HEK293 (cell line): ENCODE measurements around the gene PTPRG.

Experiments
- KLF10 ChIP-seq: fragments of 450-650 bp; IDR thresholded peaks from 2 replicates; pipeline ENCODE4 v1.5.1; 2018; ENCODE audit warnings: missing biosample characterization, mild to moderate bottlenecking, missing genetic modification characterization
- KLF7 ChIP-seq: fragments of 450-650 bp; formaldehyde crosslinking; IDR thresholded peaks from 2 replicates; pipeline ENCODE4 v1.5.1; 2016; ENCODE audit warnings: missing biosample characterization, missing genetic modification characterization, borderline replicate concordance
- REPIN1 ChIP-seq: fragments of 450-650 bp; formaldehyde crosslinking; IDR thresholded peaks from 2 replicates; pipeline ENCODE4 v1.5.1; 2017; ENCODE audit warnings: missing biosample characterization, missing genetic modification characterization, low read depth
- SALL2 ChIP-seq: fragments of 450-650 bp; formaldehyde crosslinking; IDR thresholded peaks from 2 replicates; pipeline ENCODE4 v1.5.0; 2017; ENCODE audit warnings: missing biosample characterization, mild to moderate bottlenecking, missing genetic modification characterization, borderline replicate concordance
- SCRT1 ChIP-seq: fragments of 450-650 bp; formaldehyde crosslinking; IDR thresholded peaks from 2 replicates; pipeline ENCODE4 v1.5.1; 2016; ENCODE audit warnings: missing biosample characterization, missing genetic modification characterization, borderline replicate concordance
- SCRT2 ChIP-seq: fragments of 450-650 bp; formaldehyde crosslinking; IDR thresholded peaks from 2 replicates; pipeline ENCODE4 v1.5.1; 2016; ENCODE audit warnings: missing biosample characterization, missing genetic modification characterization
- TCF7L2 ChIP-seq: IDR thresholded peaks from 2 replicates; pipeline ENCODE4 v1.6.1; 2011; ENCODE audit warnings: low read depth, mild to moderate bottlenecking, inconsistent platforms, low read length, moderate library complexity, borderline replicate concordance
- YY2 ChIP-seq: fragments of 450-650 bp; formaldehyde crosslinking; IDR thresholded peaks from 2 replicates; pipeline ENCODE4 v1.5.1; 2016; ENCODE audit warnings: missing biosample characterization, missing genetic modification characterization
- ZBTB8A ChIP-seq: fragments of 450-650 bp; formaldehyde crosslinking; IDR thresholded peaks from 2 replicates; pipeline ENCODE4 v1.5.1; 2016; ENCODE audit warnings: missing biosample characterization, missing genetic modification characterization
- ZNF132 ChIP-seq: fragments of 450-650 bp; formaldehyde crosslinking; IDR thresholded peaks from 2 replicates; pipeline ENCODE4 v1.5.1; 2017; ENCODE audit warnings: missing biosample characterization, missing genetic modification characterization, borderline replicate concordance
- ZNF169 ChIP-seq: fragments of 450-650 bp; formaldehyde crosslinking; IDR thresholded peaks from 2 replicates; pipeline ENCODE4 v1.5.1; 2016; ENCODE audit warnings: missing biosample characterization, missing genetic modification characterization
- ZNF2 ChIP-seq: fragments of 450-650 bp; formaldehyde crosslinking; IDR thresholded peaks from 2 replicates; pipeline ENCODE4 v1.5.1; 2016; ENCODE audit warnings: missing biosample characterization, missing genetic modification characterization
- ZNF23 ChIP-seq: fragments of 450-650 bp; formaldehyde crosslinking; IDR thresholded peaks from 2 replicates; pipeline ENCODE4 v1.5.1; 2016; ENCODE audit warnings: missing biosample characterization, missing genetic modification characterization, borderline replicate concordance
- ZNF311 ChIP-seq: fragments of 450-650 bp; formaldehyde crosslinking; IDR thresholded peaks from 2 replicates; pipeline ENCODE4 v1.5.1; 2017; ENCODE audit warnings: missing biosample characterization, missing genetic modification characterization, borderline replicate concordance
- ZNF37A ChIP-seq: fragments of 450-650 bp; IDR thresholded peaks from 2 replicates; pipeline ENCODE4 v1.5.1; 2018; ENCODE audit warnings: missing biosample characterization, missing genetic modification characterization
- ZNF423 ChIP-seq: fragments of 450-650 bp; formaldehyde crosslinking; IDR thresholded peaks from 2 replicates; pipeline ENCODE4 v1.5.1; 2016; ENCODE audit warnings: missing biosample characterization, missing genetic modification characterization
- ZNF529 ChIP-seq: fragments of 450-650 bp; formaldehyde crosslinking; IDR thresholded peaks from 2 replicates; pipeline ENCODE4 v1.5.1; 2017; ENCODE audit warnings: missing genetic modification characterization, missing biosample characterization; ENCODE audit not compliant: insufficient replicate concordance
- ZNF544 ChIP-seq: fragments of 450-650 bp; formaldehyde crosslinking; IDR thresholded peaks from 2 replicates; pipeline ENCODE4 v1.5.0; 2017; ENCODE audit warnings: missing biosample characterization, missing genetic modification characterization
- ZNF549 ChIP-seq: fragments of 450-650 bp; IDR thresholded peaks from 2 replicates; pipeline ENCODE4 v1.5.1; 2018; ENCODE audit warnings: missing biosample characterization, missing genetic modification characterization, mild to moderate bottlenecking, inconsistent platforms, moderate library complexity
- ZNF558 ChIP-seq: fragments of 450-650 bp; formaldehyde crosslinking; IDR thresholded peaks from 2 replicates; pipeline ENCODE4 v1.5.1; 2016; ENCODE audit warnings: missing biosample characterization, missing genetic modification characterization
- ZNF629 ChIP-seq: fragments of 450-650 bp; formaldehyde crosslinking; IDR thresholded peaks from 2 replicates; pipeline ENCODE4 v1.5.1; 2017; ENCODE audit warnings: missing biosample characterization, missing genetic modification characterization
- ZNF654 ChIP-seq: fragments of 450-650 bp; formaldehyde crosslinking; IDR thresholded peaks from 2 replicates; pipeline ENCODE4 v1.5.1; 2016; ENCODE audit warnings: low read depth, missing biosample characterization, missing genetic modification characterization
- ZNF660 ChIP-seq: fragments of 450-650 bp; IDR thresholded peaks from 2 replicates; pipeline ENCODE4 v1.5.1; 2018; ENCODE audit warnings: missing biosample characterization, mild to moderate bottlenecking, missing genetic modification characterization
- ZNF677 ChIP-seq: fragments of 450-650 bp; IDR thresholded peaks from 2 replicates; pipeline ENCODE4 v1.5.0; 2018; ENCODE audit warnings: missing biosample characterization, mild to moderate bottlenecking, missing genetic modification characterization, moderate library complexity
- ZNF747 ChIP-seq: fragments of 450-650 bp; formaldehyde crosslinking; IDR thresholded peaks from 2 replicates; pipeline ENCODE4 v1.5.1; 2016; ENCODE audit warnings: missing biosample characterization, missing genetic modification characterization
- ZNF830 ChIP-seq: fragments of 450-650 bp; IDR thresholded peaks from 2 replicates; pipeline ENCODE4 v1.5.0; 2018; ENCODE audit warnings: missing biosample characterization, missing genetic modification characterization, low read depth, mild to moderate bottlenecking, moderate library complexity
- TF ChIP-seq, protein P1 (sequence below): fragments of 450-650 bp; IDR thresholded peaks from 2 replicates; pipeline ENCODE4 v1.5.1; 2018; ENCODE audit warnings: missing biosample characterization, missing genetic modification characterization
- TF ChIP-seq, protein P2 (sequence below): IDR thresholded peaks from 2 replicates; pipeline ENCODE4 v1.6.1; 2011; ENCODE audit warnings: mild to moderate bottlenecking, low read depth, low read length, borderline replicate concordance
- TF ChIP-seq, protein P3 (sequence below): fragments of 450-650 bp; formaldehyde crosslinking; conservative IDR thresholded peaks from 2 replicates; pipeline ENCODE4 v1.5.1; 2016; ENCODE audit warnings: low read depth, missing biosample characterization, missing genetic modification characterization
- TF ChIP-seq, protein P4 (sequence below): fragments of 450-650 bp; formaldehyde crosslinking; IDR thresholded peaks from 2 replicates; pipeline ENCODE4 v1.5.1; 2017; ENCODE audit warnings: missing biosample characterization, missing genetic modification characterization
- TF ChIP-seq, protein P5 (sequence below): fragments of 450-650 bp; formaldehyde crosslinking; IDR thresholded peaks from 2 replicates; pipeline ENCODE4 v1.5.1; 2016; ENCODE audit warnings: missing biosample characterization, missing genetic modification characterization

PTPRG gene

DNA sequence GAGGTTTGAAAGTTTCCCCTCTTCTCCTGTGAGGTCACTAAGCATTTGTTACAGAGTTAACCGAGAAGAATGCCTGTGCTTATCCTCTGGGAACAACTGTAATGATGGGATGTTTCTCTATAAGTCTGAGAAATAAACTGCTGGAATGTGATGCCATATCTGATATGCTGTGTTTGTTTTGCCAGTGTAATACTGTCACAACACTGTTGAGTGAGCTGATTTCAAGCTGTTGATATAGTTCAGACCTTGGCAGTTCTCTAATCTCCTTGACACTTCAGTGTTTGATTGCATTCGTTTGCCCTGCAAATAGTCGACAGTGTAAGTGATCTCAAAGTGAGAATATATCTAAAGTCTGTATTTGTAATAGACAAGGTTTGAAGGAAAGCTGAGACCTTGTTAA lies 73.3 kb downstream of the PTPRG start (continued):
- TF ChIP-seq TCF7L2 = no peak
- TF ChIP-seq ZNF529 (tag by site-specific recombination) = no peak
- TF ChIP-seq, protein P1, sequence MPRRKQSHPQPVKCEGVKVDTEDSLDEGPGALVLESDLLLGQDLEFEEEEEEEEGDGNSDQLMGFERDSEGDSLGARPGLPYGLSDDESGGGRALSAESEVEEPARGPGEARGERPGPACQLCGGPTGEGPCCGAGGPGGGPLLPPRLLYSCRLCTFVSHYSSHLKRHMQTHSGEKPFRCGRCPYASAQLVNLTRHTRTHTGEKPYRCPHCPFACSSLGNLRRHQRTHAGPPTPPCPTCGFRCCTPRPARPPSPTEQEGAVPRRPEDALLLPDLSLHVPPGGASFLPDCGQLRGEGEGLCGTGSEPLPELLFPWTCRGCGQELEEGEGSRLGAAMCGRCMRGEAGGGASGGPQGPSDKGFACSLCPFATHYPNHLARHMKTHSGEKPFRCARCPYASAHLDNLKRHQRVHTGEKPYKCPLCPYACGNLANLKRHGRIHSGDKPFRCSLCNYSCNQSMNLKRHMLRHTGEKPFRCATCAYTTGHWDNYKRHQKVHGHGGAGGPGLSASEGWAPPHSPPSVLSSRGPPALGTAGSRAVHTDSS (tag by site-specific recombination) = peak; percentile 67
- TF ChIP-seq ZNF549 (tag by site-specific recombination) = peak; percentile 9; the same call in 1 of the 2 replicates
- TF ChIP-seq ZNF132 (tag by site-specific recombination) = no peak
- TF ChIP-seq, protein P2, sequence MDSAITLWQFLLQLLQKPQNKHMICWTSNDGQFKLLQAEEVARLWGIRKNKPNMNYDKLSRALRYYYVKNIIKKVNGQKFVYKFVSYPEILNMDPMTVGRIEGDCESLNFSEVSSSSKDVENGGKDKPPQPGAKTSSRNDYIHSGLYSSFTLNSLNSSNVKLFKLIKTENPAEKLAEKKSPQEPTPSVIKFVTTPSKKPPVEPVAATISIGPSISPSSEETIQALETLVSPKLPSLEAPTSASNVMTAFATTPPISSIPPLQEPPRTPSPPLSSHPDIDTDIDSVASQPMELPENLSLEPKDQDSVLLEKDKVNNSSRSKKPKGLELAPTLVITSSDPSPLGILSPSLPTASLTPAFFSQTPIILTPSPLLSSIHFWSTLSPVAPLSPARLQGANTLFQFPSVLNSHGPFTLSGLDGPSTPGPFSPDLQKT = no peak
- peak; percentile 60 for TF ChIP-seq KLF10 (tag by site-specific recombination)
- TF ChIP-seq SCRT1 (tag by site-specific recombination) = peak; percentile 64; the same call in 1 of the 2 replicates
- peak; percentile 87 for TF ChIP-seq ZNF629 (tag by site-specific recombination)
- no peak for TF ChIP-seq ZNF654
- no peak for TF ChIP-seq ZNF558 (tag by site-specific recombination)
- TF ChIP-seq ZNF423 (tag by site-specific recombination) = no peak
- TF ChIP-seq ZNF830 (tag by site-specific recombination) = no peak
- TF ChIP-seq ZNF311 (tag by site-specific recombination) = no peak
- TF ChIP-seq ZNF677 (tag by site-specific recombination) = no peak
- no peak for TF ChIP-seq ZNF747
- no peak for TF ChIP-seq ZNF169
- TF ChIP-seq SCRT2 = peak; percentile 93
- TF ChIP-seq ZBTB8A (tag by site-specific recombination) = peak; percentile 46
- no peak for TF ChIP-seq REPIN1
- TF ChIP-seq, protein P3, sequence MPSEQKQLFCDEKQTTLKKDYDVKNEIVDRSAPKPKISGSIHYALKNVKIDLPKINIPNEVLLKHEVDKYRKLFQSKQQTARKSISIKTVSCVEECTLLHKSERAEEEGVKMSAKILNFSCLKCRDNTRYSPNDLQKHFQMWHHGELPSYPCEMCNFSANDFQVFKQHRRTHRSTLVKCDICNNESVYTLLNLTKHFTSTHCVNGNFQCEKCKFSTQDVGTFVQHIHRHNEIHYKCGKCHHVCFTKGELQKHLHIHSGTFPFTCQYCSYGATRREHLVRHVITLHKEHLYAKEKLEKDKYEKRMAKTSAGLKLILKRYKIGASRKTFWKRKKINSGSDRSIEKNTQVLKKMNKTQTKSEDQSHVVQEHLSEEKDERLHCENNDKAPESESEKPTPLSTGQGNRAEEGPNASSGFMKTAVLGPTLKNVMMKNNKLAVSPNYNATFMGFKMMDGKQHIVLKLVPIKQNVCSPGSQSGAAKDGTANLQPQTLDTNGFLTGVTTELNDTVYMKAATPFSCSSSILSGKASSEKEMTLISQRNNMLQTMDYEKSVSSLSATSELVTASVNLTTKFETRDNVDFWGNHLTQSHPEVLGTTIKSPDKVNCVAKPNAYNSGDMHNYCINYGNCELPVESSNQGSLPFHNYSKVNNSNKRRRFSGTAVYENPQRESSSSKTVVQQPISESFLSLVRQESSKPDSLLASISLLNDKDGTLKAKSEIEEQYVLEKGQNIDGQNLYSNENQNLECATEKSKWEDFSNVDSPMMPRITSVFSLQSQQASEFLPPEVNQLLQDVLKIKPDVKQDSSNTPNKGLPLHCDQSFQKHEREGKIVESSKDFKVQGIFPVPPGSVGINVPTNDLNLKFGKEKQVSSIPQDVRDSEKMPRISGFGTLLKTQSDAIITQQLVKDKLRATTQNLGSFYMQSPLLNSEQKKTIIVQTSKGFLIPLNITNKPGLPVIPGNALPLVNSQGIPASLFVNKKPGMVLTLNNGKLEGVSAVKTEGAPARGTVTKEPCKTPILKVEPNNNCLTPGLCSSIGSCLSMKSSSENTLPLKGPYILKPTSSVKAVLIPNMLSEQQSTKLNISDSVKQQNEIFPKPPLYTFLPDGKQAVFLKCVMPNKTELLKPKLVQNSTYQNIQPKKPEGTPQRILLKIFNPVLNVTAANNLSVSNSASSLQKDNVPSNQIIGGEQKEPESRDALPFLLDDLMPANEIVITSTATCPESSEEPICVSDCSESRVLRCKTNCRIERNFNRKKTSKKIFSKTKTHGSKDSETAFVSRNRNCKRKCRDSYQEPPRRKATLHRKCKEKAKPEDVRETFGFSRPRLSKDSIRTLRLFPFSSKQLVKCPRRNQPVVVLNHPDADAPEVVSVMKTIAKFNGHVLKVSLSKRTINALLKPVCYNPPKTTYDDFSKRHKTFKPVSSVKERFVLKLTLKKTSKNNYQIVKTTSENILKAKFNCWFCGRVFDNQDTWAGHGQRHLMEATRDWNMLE (tag by site-specific recombination) = peak; percentile 57
- TF ChIP-seq, protein P4, sequence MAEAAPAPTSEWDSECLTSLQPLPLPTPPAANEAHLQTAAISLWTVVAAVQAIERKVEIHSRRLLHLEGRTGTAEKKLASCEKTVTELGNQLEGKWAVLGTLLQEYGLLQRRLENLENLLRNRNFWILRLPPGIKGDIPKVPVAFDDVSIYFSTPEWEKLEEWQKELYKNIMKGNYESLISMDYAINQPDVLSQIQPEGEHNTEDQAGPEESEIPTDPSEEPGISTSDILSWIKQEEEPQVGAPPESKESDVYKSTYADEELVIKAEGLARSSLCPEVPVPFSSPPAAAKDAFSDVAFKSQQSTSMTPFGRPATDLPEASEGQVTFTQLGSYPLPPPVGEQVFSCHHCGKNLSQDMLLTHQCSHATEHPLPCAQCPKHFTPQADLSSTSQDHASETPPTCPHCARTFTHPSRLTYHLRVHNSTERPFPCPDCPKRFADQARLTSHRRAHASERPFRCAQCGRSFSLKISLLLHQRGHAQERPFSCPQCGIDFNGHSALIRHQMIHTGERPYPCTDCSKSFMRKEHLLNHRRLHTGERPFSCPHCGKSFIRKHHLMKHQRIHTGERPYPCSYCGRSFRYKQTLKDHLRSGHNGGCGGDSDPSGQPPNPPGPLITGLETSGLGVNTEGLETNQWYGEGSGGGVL (tag by site-specific recombination) = peak; percentile 57; the same call in 1 of the 2 replicates
- no peak for TF ChIP-seq ZNF2 (tag by site-specific recombination)
- peak; percentile 86; the same call in 1 of the 2 replicates for TF ChIP-seq KLF7
- no peak for TF ChIP-seq ZNF37A (tag by site-specific recombination)
- no peak for TF ChIP-seq ZNF544 (tag by site-specific recombination)
- TF ChIP-seq YY2 (tag by site-specific recombination) = no peak
- TF ChIP-seq ZNF660 (tag by site-specific recombination) = peak; percentile 72; the same call in 1 of the 2 replicates
- TF ChIP-seq ZNF23 (tag by site-specific recombination) = no peak
- TF ChIP-seq, protein P5, sequence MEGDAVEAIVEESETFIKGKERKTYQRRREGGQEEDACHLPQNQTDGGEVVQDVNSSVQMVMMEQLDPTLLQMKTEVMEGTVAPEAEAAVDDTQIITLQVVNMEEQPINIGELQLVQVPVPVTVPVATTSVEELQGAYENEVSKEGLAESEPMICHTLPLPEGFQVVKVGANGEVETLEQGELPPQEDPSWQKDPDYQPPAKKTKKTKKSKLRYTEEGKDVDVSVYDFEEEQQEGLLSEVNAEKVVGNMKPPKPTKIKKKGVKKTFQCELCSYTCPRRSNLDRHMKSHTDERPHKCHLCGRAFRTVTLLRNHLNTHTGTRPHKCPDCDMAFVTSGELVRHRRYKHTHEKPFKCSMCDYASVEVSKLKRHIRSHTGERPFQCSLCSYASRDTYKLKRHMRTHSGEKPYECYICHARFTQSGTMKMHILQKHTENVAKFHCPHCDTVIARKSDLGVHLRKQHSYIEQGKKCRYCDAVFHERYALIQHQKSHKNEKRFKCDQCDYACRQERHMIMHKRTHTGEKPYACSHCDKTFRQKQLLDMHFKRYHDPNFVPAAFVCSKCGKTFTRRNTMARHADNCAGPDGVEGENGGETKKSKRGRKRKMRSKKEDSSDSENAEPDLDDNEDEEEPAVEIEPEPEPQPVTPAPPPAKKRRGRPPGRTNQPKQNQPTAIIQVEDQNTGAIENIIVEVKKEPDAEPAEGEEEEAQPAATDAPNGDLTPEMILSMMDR (tag by site-specific recombination) = no peak
- no peak for TF ChIP-seq SALL2 (tag by site-specific recombination)
